ENCODE measurements around the gene NBR1. TPM values are rescaled to one million over a fixed set of nuclear protein-coding genes. Genes with fewer than 3 reads are reported as not detected.

The NBR1 gene
- total RNA-seq, 6 experiments from 2014 or later = 34.7 to 71.0 (median 49.2) TPM

Small RNA genes within 50 kb of the gene (small RNA-seq; reads per million reads assigned to genes)
- 0 reads per million in 2 experiments for gene AC060780.2
- 0 reads per million in 2 experiments for gene AC060780.3
- 0 reads per million in 2 experiments for gene AC135721.1
- gene RF00004 = 0 reads per million in 2 experiments
- 0 reads per million in 2 experiments for gene RNU2-1

Other genes starting within 250 kb of the NBR1 start
- gene AARSD1, start 206.8 kb upstream of the NBR1 start, total RNA-seq = 10 to 100 TPM; 12.3 to 22.1 (median 17.9) TPM
- gene PTGES3L, start 191.1 kb upstream of the NBR1 start, total RNA-seq = not detected
- gene RUNDC1, start 190.6 kb upstream of the NBR1 start, total RNA-seq = 1 to 10 TPM; 3.6 to 5.1 (median 4.6) TPM
- 100 to 1,000 TPM; 229 to 528 (median 316) TPM for gene RPL27, start 172.8 kb upstream of the NBR1 start, total RNA-seq
- 10 to 100 TPM; 14.1 to 23.3 (median 18.1) TPM for gene IFI35, start 164.4 kb upstream of the NBR1 start, total RNA-seq
- gene VAT1, start 148.8 kb upstream of the NBR1 start, total RNA-seq = 10 to 100 TPM; 38.2 to 51.6 (median 43.3) TPM
- gene RND2, start 146.0 kb upstream of the NBR1 start, total RNA-seq = 1 to 10 TPM in 2 of 6 experiments, under 1 TPM in 4; 0.09 to 3.3 (median 0.64) TPM
- gene BRCA1, start 45.9 kb upstream of the NBR1 start, total RNA-seq = 1 to 10 TPM; 3.1 to 6.7 (median 3.9) TPM
- gene TMEM106A, start 40.7 kb downstream of the NBR1 start, total RNA-seq = 1 to 10 TPM; 3.1 to 8.4 (median 4.5) TPM
- not detected for gene CCDC200, start 57.4 kb downstream of the NBR1 start, total RNA-seq
- 1,000 to 10,000 TPM in 3 of 6 experiments, 100 to 1,000 TPM in 1, not detected in 2; 626 to 4,576 (median 3,287) TPM for gene RNU2-1, start 62.8 kb downstream of the NBR1 start, total RNA-seq
- gene ARL4D, start 227.8 kb downstream of the NBR1 start, total RNA-seq = 10 to 100 TPM; 10.9 to 31.8 (median 13.2) TPM

All from right lobe of liver (tissue), 5 donors.